Upper lobe of right lung (tissue), 1 donor: Measurements from ENCODE around the gene CRAT. TPM values are rescaled to one million over a fixed set of nuclear protein-coding genes. Genes with fewer than 3 reads are reported as not detected.

Experiments used
- ATAC-seq: fragments of 200-7000 bp; cut with Tn5 transposase; one replicate; pipeline ENCODE4 v1.9.1; 2020; ENCODE audit warnings: mild to moderate bottlenecking, moderate library complexity
- DNase-seq: peaks from one replicate; pipeline ENCODE4 v3.0.0-alpha.2; 2020
- H3K27ac ChIP-seq: fragments of 200-600 bp; one replicate; pipeline ENCODE4 v1.8.0; 2022
- H3K27me3 ChIP-seq: fragments of 200-600 bp; one replicate; pipeline ENCODE4 v1.8.0; 2022; ENCODE audit warnings: mild to moderate bottlenecking
- H3K36me3 ChIP-seq: fragments of 200-600 bp; one replicate; pipeline ENCODE4 v1.8.0; 2022
- H3K4me1 ChIP-seq: fragments of 200-600 bp; one replicate; pipeline ENCODE4 v1.8.0; 2022
- H3K4me3 ChIP-seq: fragments of 200-600 bp; one replicate; pipeline ENCODE4 v1.8.0; 2022; ENCODE audit warnings: mild to moderate bottlenecking
- H3K9me3 ChIP-seq: fragments of 200-600 bp; one replicate; pipeline ENCODE4 v1.8.0; 2022
- intact Hi-C: fragments of 100-400 bp; cut with DNase I; formaldehyde crosslinking; loops from one replicate; pipeline ENCODE4 v1.11.0; 2022
- total RNA-seq: library from RNA; stranded (reverse); fragmentation: NEBNext Ultra II Directional; extraction: Animal tissue kit (Norgen Biotek cat#: 25700); gene quantifications from one replicate; pipeline ENCODE4 v1.2.1, GENCODE V29; 2021
- TF ChIP-seq, protein P1 (sequence below): fragments of 200-600 bp; IDR thresholded peaks from one replicate; pipeline ENCODE4 v1.8.0; 2022; ENCODE audit warnings: antibody characterized with exemption
- donor health status: DM: no; HTN: yes; CAD: no; lungs with severe emphysema.

The CRAT gene
- total RNA-seq, 1 donor from 2014 or later = 22.8 TPM

DNA sequence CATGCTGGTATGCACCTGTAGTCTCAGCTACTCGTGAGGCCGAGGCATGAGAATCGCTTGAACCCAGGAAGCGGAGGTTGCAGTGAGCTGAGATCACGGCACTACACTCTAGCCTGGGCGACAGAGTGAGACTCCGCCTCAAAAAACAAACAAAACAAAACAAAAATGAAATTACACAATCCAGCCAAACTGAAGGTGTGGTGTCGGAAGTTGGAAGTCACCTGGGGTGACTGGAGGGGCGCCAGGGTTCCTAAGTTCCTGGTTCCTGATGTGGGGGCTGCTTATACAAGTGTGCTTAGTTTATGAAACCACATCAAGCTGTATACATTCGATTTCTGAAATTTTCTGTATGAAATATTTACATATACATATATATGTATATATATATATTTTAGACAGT is 33.4 kb downstream of the CRAT start:
- Histone ChIP-seq H3K27ac (no peak overlapping the region), H3K4me3 (no peak overlapping the region), H3K27me3 (no peaks in the 10 kb centered on the region), H3K4me1 (peaks cover 13% of the 10 kb centered on the region), H3K36me3 (no peaks in the 10 kb centered on the region), H3K9me3 (no peaks in the 10 kb centered on the region)
- DNase-seq = no peak
- ATAC-seq = no peak
- TF ChIP-seq, protein P1, sequence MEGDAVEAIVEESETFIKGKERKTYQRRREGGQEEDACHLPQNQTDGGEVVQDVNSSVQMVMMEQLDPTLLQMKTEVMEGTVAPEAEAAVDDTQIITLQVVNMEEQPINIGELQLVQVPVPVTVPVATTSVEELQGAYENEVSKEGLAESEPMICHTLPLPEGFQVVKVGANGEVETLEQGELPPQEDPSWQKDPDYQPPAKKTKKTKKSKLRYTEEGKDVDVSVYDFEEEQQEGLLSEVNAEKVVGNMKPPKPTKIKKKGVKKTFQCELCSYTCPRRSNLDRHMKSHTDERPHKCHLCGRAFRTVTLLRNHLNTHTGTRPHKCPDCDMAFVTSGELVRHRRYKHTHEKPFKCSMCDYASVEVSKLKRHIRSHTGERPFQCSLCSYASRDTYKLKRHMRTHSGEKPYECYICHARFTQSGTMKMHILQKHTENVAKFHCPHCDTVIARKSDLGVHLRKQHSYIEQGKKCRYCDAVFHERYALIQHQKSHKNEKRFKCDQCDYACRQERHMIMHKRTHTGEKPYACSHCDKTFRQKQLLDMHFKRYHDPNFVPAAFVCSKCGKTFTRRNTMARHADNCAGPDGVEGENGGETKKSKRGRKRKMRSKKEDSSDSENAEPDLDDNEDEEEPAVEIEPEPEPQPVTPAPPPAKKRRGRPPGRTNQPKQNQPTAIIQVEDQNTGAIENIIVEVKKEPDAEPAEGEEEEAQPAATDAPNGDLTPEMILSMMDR = no peak
- intact Hi-C loops = no loop called here

DNA sequence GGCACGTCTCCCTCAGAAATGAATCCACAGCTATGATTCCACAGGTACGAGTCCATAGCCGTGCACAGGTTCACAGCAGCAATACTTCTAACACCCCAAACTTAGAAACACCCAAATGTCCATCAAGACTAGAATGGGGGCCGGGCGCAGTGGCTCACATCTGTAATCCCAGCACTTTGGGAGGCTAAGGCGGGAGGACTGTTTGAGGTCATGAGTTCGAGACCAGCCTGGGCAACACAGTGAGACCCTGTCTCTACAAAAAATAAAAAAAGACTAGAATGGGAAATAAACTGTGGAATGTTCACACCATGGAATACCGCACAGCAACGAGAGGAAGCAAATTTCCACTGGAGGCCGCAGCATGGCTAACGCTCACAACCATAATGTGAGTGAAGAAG is 34.0 kb downstream of the CRAT start:
- Histone ChIP-seq H3K27me3 (no peaks in the 10 kb centered on the region), H3K4me3 (no peak overlapping the region)

DNA sequence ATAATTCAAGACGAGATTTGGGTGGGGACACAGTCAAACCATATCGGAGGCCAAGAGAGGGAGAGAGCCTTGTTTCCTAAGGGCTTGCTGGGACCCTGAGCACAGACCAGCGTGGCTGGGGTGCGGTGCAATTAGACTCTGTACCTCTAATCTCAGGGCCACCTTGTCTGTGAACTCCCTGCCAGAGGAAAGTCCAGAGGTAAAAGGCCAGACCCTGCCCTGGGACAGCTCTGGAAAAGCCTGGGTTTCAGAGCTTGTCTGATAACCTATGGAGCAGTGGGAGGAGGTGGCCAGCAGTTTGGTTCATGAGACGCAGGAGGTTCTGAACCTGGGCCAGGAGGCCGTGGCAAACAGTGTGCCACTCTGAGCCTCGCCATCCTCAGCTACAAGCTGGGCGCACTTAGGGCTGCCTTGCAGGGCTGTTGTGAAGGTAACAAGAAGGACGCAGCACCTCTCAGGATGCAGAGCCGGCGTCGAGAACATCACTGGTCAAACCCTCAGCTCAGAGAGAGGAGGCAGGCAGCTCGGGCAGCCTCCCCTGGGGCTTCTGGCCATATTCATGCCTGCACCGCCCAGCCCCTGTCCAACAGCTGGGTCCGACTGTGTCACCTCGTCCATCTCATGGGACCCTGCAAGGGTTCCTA is 34.5 kb downstream of the CRAT start:
- no peak for DNase-seq
- intact Hi-C loops = no loop called here
- no peak overlapping the region for H3K27ac ChIP-seq
- no peaks in the 10 kb centered on the region for H3K27me3 ChIP-seq
- no peak overlapping the region for H3K4me3 ChIP-seq
- TF ChIP-seq, protein P1 = no peak
- H3K4me1 ChIP-seq = peaks cover 4% of the 10 kb centered on the region
- no peak for ATAC-seq
- H3K9me3 ChIP-seq = no peaks in the 10 kb centered on the region
- H3K36me3 ChIP-seq = no peaks in the 10 kb centered on the region

More for the DNA sequence above, 34.0 kb downstream of the CRAT start:
- ATAC-seq (no peak), DNase-seq (no peak)
- peaks cover 7% of the 10 kb centered on the region for H3K4me1 ChIP-seq
- TF ChIP-seq, protein P1 = no peak
- H3K9me3 ChIP-seq = no peaks in the 10 kb centered on the region
- H3K27ac ChIP-seq = no peak overlapping the region
- intact Hi-C loops = no loop called here
- no peaks in the 10 kb centered on the region for H3K36me3 ChIP-seq

DNA sequence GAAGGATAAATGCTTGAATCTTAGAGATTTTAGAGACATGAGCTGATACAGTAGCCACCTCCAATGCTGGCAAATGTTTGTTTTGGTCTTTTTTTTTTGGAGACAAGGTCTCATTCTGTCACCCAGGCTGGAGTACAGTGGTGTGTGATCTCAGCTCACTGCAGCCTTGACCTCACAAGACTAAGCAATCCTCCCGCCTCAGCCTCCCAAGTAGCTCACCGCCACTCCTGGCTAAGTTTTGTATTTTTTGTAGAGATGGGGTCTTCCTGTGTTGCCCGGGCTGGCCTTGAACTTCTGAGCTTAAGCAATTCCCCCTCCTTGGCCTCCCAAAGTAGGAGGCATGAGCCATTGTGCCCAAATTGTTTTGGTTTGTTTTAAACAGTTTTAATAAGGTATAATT is 36.5 kb downstream of the CRAT start:
- DNase-seq = no peak
- H3K36me3 ChIP-seq = no peaks in the 10 kb centered on the region
- H3K4me3 ChIP-seq = no peak overlapping the region
- no peak overlapping the region for H3K27ac ChIP-seq
- TF ChIP-seq, protein P1 = no peak
- intact Hi-C loops = no loop called here
- H3K9me3 ChIP-seq = no peaks in the 10 kb centered on the region
- no peak for ATAC-seq
- H3K27me3 ChIP-seq = no peaks in the 10 kb centered on the region
- H3K4me1 ChIP-seq = no peaks in the 10 kb centered on the region

DNA sequence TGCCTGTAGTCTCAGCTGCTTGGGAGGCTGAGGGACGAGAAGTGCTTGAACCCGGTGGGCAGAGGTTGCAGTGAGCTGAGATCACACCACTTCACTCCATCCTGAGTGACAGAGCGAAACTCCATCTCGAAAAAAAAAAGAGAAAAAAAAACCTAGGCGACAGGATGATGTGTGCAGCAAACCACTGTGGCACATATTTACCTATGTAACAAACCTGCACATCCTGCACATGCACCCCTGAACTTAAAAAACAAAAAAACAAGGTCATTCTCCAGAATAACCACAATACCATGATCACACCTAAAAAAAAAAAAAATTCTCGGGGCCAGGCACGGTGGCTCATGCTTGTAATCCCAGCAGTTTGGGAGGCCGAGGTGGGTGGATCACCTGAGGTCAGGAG is 37.2 kb downstream of the CRAT start:
- no peaks in the 10 kb centered on the region for H3K27me3 ChIP-seq
- intact Hi-C loops = no loop called here

More for the DNA sequence above, 37.2 kb downstream of the CRAT start:
- no peak for DNase-seq
- Histone ChIP-seq H3K4me1 (no peaks in the 10 kb centered on the region), H3K36me3 (no peaks in the 10 kb centered on the region), H3K27ac (no peak overlapping the region), H3K4me3 (no peak overlapping the region), H3K9me3 (no peaks in the 10 kb centered on the region)
- no peak for ATAC-seq
- TF ChIP-seq, protein P1 = no peak
